ENCODE measurements around the gene TCF19. TPM values are rescaled to one million over a fixed set of nuclear protein-coding genes. Genes with fewer than 3 reads are reported as not detected.

Gene TCF19
- total and polyA plus RNA-seq, 3 experiments from 2014 or later, result 11.6 to 103 (median 102) TPM

- Mint-ChIP-seq H3K9me3 (no peaks in the 10 kb centered on the region), H3K27ac (peak overlapping the region; percentile 94 to 99 (median 98)), H3K4me1 (peaks cover 57 to 74% (median 66%) of the 10 kb centered on the region in 3 donors), H3K4me3 (peak overlapping the region in 6 of 7 donors; percentile 36 to 100 (median 76)), H3K27me3 (peaks cover 0 to 3% of the 10 kb centered on the region in 2 donors), H3K36me3 (peaks cover 0 to 26% (median 0%) of the 10 kb centered on the region in 3 donors)
- Histone ChIP-seq H3K27me3 (ENCODE audit: insufficient read depth, low read length, poor library complexity, severe bottlenecking) (no peaks in the 10 kb centered on the region), H3K4me3 (ENCODE audit: low read length) (no peak overlapping the region), H3K27ac (ENCODE audit: low read depth, low read length) (peak overlapping the region; percentile 65), H3K4me1 (ENCODE audit: insufficient read depth, low read length) (peaks cover 57% of the 10 kb centered on the region), H3K36me3 (ENCODE audit: insufficient read depth, low read length) (peaks cover 7% of the 10 kb centered on the region), H3K9me3 (ENCODE audit: low read length) (no peaks in the 10 kb centered on the region)
- ChIA-PET POLR2A (interaction anchor here (0.6 to 3.0 kb wide), 8 partner anchors 9 to 164 kb away, joined by 3 to 9 read pairs (median 4); partner anchors contain the start of gene HLA-B), CTCF (interaction anchor here (0.9 to 1.6 kb wide), 2 partner anchors 152 to 164 kb away, joined by 3 to 4 read pairs; no protein-coding TSS in a partner anchor)
- DNase-seq, result no peak
These were observed 44.1 kb downstream of the TCF19 start for GRCh38 chr6:31202259-31203166.

DNA sequence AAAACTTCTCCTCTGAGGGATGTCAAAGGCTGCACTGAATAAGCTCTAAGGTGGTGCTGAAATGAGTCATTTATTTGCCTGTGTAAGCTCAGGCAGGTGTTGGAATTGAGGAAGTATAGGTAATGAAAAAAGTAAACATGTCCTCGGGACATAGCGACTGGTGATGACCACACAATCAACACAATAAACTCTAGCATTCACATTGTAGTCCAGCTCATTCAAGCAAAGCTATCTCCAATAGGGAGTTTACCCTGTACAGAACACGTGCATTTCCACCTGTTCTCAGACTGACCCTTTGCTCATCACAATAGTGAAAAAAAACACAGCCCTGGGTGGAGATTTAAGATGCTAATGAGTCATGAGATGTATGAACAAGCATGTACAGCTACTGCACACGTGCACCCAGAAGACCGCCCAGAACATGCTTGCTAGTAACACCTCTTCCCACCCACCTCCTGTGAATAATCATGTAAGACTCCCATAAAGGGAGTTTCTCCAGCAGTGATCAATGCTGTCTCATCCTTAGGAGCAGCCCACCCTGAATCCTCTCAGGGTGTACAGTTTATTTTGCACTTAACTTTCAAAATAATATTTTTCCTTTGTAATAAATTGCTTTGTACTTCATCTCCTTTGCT is 45.1 kb downstream of the TCF19 start:
- DNase-seq, result peak in 4 of 5 donors; percentile 32 to 69 (median 53)
- peaks cover 0 to 21% (median 2%) of the 10 kb centered on the region in 3 donors for H3K36me3 Mint-ChIP-seq
- H3K4me3 Mint-ChIP-seq, result peak overlapping the region; percentile 88 to 100 (median 94)
- H3K27me3 Mint-ChIP-seq, result no peaks in the 10 kb centered on the region
- ChIA-PET CTCF (interaction anchor here (0.9 to 1.6 kb wide), 2 partner anchors 151 to 163 kb away, joined by 3 to 4 read pairs; no protein-coding TSS in a partner anchor), POLR2A (interaction anchor here (0.7 to 3.0 kb wide), 6 partner anchors 10 to 163 kb away, joined by 3 to 9 read pairs (median 4); partner anchors contain the start of gene HLA-B)
- Histone ChIP-seq H3K27me3 (ENCODE audit: insufficient read depth, low read length, poor library complexity, severe bottlenecking) (no peaks in the 10 kb centered on the region), H3K4me1 (ENCODE audit: insufficient read depth, low read length) (peaks cover 57% of the 10 kb centered on the region), H3K4me3 (ENCODE audit: low read length) (peak overlapping the region; percentile 55), H3K27ac (ENCODE audit: low read depth, low read length) (peak overlapping the region; percentile 65), H3K36me3 (ENCODE audit: insufficient read depth, low read length) (peaks cover 7% of the 10 kb centered on the region), H3K9me3 (ENCODE audit: low read length) (no peaks in the 10 kb centered on the region)
- H3K4me1 Mint-ChIP-seq, result peaks cover 55 to 72% (median 66%) of the 10 kb centered on the region in 3 donors
- no peaks in the 10 kb centered on the region for H3K9me3 Mint-ChIP-seq
- peak overlapping the region; percentile 94 to 99 (median 98) for H3K27ac Mint-ChIP-seq

GRCh38 chr6:31204751-31205145 is 46.4 kb downstream of the TCF19 start:
- CTCF ChIA-PET, result interaction anchor here (1.7 kb wide), 1 partner anchor 162 kb away, joined by 5 read pairs; no protein-coding TSS in a partner anchor
- H3K27ac ChIP-seq (ENCODE audit: low read depth, low read length), result no peak overlapping the region
- peaks cover 7% of the 10 kb centered on the region for H3K36me3 ChIP-seq (ENCODE audit: insufficient read depth, low read length)
- no peaks in the 10 kb centered on the region for H3K9me3 Mint-ChIP-seq
- no peak overlapping the region for H3K4me3 ChIP-seq (ENCODE audit: low read length)
- peak overlapping the region; percentile 94 to 99 (median 98) for H3K27ac Mint-ChIP-seq
- POLR2A ChIA-PET, result interaction anchor here (3.0 kb wide), 1 partner anchor 68 kb away, joined by 9 read pairs; no protein-coding TSS in a partner anchor
- no peaks in the 10 kb centered on the region for H3K27me3 ChIP-seq (ENCODE audit: insufficient read depth, low read length, poor library complexity, severe bottlenecking)
- H3K9me3 ChIP-seq (ENCODE audit: low read length), result no peaks in the 10 kb centered on the region
- DNase-seq, result no peak
- H3K4me3 Mint-ChIP-seq, result peak overlapping the region; percentile 88 to 100 (median 94)
- H3K36me3 Mint-ChIP-seq, result peaks cover 0 to 18% (median 2%) of the 10 kb centered on the region in 3 donors
- peaks cover 46% of the 10 kb centered on the region for H3K4me1 ChIP-seq (ENCODE audit: insufficient read depth, low read length)
- peaks cover 0 to 1% of the 10 kb centered on the region in 2 donors for H3K27me3 Mint-ChIP-seq
- peaks cover 44 to 60% (median 54%) of the 10 kb centered on the region in 3 donors for H3K4me1 Mint-ChIP-seq

DNA sequence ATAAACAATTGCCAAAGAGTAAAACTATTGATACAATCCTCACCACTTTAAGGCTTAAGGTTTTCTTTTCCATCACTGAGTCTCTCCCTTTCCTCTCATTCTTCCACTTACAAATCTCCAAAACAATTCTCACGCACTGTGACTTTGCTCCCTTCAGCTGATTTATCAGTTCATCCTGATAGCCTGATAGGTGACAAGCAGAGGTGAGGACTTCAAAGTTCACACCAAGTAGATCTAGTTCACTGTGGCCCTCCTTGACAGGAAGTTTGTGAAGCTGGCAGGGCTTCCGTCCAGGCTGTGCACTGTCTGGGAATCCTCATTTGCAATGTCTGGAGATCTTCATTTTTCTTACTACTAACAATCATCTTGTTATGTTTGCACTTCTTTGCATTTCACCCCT is 47.2 kb downstream of the TCF19 start:
- Histone ChIP-seq H3K4me1 (ENCODE audit: insufficient read depth, low read length) (peaks cover 38% of the 10 kb centered on the region), H3K36me3 (ENCODE audit: insufficient read depth, low read length) (no peaks in the 10 kb centered on the region), H3K27me3 (ENCODE audit: insufficient read depth, low read length, poor library complexity, severe bottlenecking) (no peaks in the 10 kb centered on the region), H3K9me3 (ENCODE audit: low read length) (no peaks in the 10 kb centered on the region), H3K27ac (ENCODE audit: low read depth, low read length) (no peak overlapping the region), H3K4me3 (ENCODE audit: low read length) (no peak overlapping the region)
- POLR2A ChIA-PET, result no interaction called here
- peaks cover 0 to 11% (median 2%) of the 10 kb centered on the region in 3 donors for H3K36me3 Mint-ChIP-seq
- CTCF ChIA-PET, result interaction anchor here (1.7 to 3.9 kb wide), 2 partner anchors 9 to 161 kb away, joined by 5 to 13 read pairs; no protein-coding TSS in a partner anchor
- H3K27me3 Mint-ChIP-seq, result peaks cover 0 to 1% of the 10 kb centered on the region in 2 donors
- no peaks in the 10 kb centered on the region for H3K9me3 Mint-ChIP-seq
- peak overlapping the region in 7 of 8 donors; percentile 71 to 90 (median 83) for H3K27ac Mint-ChIP-seq
- DNase-seq, result no peak
- H3K4me3 Mint-ChIP-seq, result peak overlapping the region; percentile 5 to 87 (median 42)
- H3K4me1 Mint-ChIP-seq, result peaks cover 37 to 51% (median 45%) of the 10 kb centered on the region in 3 donors

- ChIA-PET CTCF (interaction anchor here (0.9 to 3.9 kb wide), 2 partner anchors 12 to 158 kb away, joined by 3 to 13 read pairs; no protein-coding TSS in a partner anchor), POLR2A (interaction anchor here (1.3 kb wide), 1 partner anchor 158 kb away, joined by 3 read pairs; no protein-coding TSS in a partner anchor)
- H3K4me3 ChIP-seq (ENCODE audit: low read length), result no peak overlapping the region
- no peak overlapping the region for H3K27ac ChIP-seq (ENCODE audit: low read depth, low read length)
- peaks cover 16 to 26% (median 22%) of the 10 kb centered on the region in 3 donors for H3K4me1 Mint-ChIP-seq
- peaks cover 0 to 3% (median 2%) of the 10 kb centered on the region in 3 donors for H3K36me3 Mint-ChIP-seq
- no peak overlapping the region for H3K4me3 Mint-ChIP-seq
- no peaks in the 10 kb centered on the region for H3K36me3 ChIP-seq (ENCODE audit: insufficient read depth, low read length)
- peaks cover 12% of the 10 kb centered on the region for H3K4me1 ChIP-seq (ENCODE audit: insufficient read depth, low read length)
- H3K27me3 Mint-ChIP-seq, result peaks cover 0 to 1% of the 10 kb centered on the region in 2 donors
- H3K27me3 ChIP-seq (ENCODE audit: insufficient read depth, low read length, poor library complexity, severe bottlenecking), result no peaks in the 10 kb centered on the region
- H3K9me3 ChIP-seq (ENCODE audit: low read length), result no peaks in the 10 kb centered on the region
- H3K9me3 Mint-ChIP-seq, result no peaks in the 10 kb centered on the region
- DNase-seq, result no peak
- peak overlapping the region in 1 of 8 donors; percentile 2 for H3K27ac Mint-ChIP-seq
These were observed 50.1 kb downstream of the TCF19 start for GRCh38 chr6:31208506-31208905.

DNA sequence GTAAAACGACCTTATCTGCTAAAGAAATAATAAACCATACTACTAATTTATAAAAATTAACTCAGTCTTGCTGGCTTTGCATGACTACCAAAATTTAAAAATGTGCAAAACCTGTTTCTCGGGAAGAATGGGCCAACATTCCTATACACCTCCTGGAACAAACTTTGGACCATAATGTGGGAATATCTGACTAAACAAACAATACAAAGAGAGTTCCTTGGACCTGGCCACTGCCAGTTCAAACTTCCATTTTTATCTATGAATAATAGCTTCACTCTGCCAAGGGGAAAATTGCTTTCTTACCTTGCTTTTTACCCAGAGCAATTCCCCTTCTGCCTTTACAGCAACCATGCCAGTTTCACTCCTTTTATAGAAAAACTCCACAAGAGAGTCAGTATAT is 50.7 kb downstream of the TCF19 start:
- H3K9me3 ChIP-seq (ENCODE audit: low read length), result no peaks in the 10 kb centered on the region
- Mint-ChIP-seq H3K27ac (no peak overlapping the region), H3K4me3 (no peak overlapping the region), H3K36me3 (peaks cover 0 to 2% (median under 1%) of the 10 kb centered on the region in 3 donors), H3K4me1 (peaks cover 10 to 19% (median 16%) of the 10 kb centered on the region in 3 donors), H3K9me3 (no peaks in the 10 kb centered on the region), H3K27me3 (peaks cover 0 to 1% of the 10 kb centered on the region in 2 donors)
- POLR2A ChIA-PET, result interaction anchor here (1.3 kb wide), 1 partner anchor 157 kb away, joined by 3 read pairs; no protein-coding TSS in a partner anchor
- H3K27me3 ChIP-seq (ENCODE audit: insufficient read depth, low read length, poor library complexity, severe bottlenecking), result no peaks in the 10 kb centered on the region
- H3K4me3 ChIP-seq (ENCODE audit: low read length), result no peak overlapping the region
- H3K4me1 ChIP-seq (ENCODE audit: insufficient read depth, low read length), result peaks cover 9% of the 10 kb centered on the region
- no peaks in the 10 kb centered on the region for H3K36me3 ChIP-seq (ENCODE audit: insufficient read depth, low read length)
- CTCF ChIA-PET, result interaction anchor here (0.6 to 3.9 kb wide), 3 partner anchors 13 to 699 kb away, joined by 3 to 13 read pairs (median 3); no protein-coding TSS in a partner anchor
- no peak overlapping the region for H3K27ac ChIP-seq (ENCODE audit: low read depth, low read length)
- DNase-seq, result no peak

DNA sequence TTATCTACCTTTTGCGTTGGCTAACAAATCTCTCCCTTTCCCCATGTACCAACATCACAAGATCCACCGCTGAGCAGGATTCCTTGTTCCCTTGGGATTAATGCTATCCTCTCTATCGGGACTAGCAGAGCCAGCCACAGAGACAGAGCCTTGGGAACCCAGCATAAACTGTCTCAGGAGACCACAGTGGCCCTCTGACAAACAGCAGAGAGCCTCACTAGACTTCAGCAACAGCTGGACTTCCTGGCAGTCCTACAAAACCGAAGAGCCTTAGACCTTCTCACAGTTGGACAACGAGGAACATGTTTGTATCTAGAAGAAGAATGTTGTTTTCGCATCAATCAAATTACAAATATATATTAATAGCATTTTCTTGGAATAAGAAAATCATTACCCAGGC is 51.7 kb downstream of the TCF19 start:
- Mint-ChIP-seq H3K4me1 (peaks cover 6 to 10% (median 7%) of the 10 kb centered on the region in 3 donors), H3K4me3 (no peak overlapping the region), H3K9me3 (no peaks in the 10 kb centered on the region), H3K36me3 (peaks cover 0 to 2% (median 0%) of the 10 kb centered on the region in 3 donors), H3K27me3 (peaks cover 0 to 1% of the 10 kb centered on the region in 2 donors), H3K27ac (peak overlapping the region in 3 of 8 donors; percentile 8 to 59 (median 12))
- Histone ChIP-seq H3K27ac (ENCODE audit: low read depth, low read length) (no peak overlapping the region), H3K36me3 (ENCODE audit: insufficient read depth, low read length) (no peaks in the 10 kb centered on the region), H3K4me3 (ENCODE audit: low read length) (no peak overlapping the region), H3K9me3 (ENCODE audit: low read length) (no peaks in the 10 kb centered on the region), H3K4me1 (ENCODE audit: insufficient read depth, low read length) (no peaks in the 10 kb centered on the region), H3K27me3 (ENCODE audit: insufficient read depth, low read length, poor library complexity, severe bottlenecking) (no peaks in the 10 kb centered on the region)
- ChIA-PET POLR2A (no interaction called here), CTCF (interaction anchor here (1.1 kb wide), 1 partner anchor 17 kb away, joined by 4 read pairs; no protein-coding TSS in a partner anchor)
- no peak for DNase-seq
